Activated CD4-positive, alpha-beta T cell treated with anti-CD3 and anti-CD28 coated beads, Interleukin-2, amount 10 ng/mL, durations not matched to agents 24 days and 14 days (primary cell): ENCODE results near the gene NPTXR. TPM values are rescaled to one million over a fixed set of nuclear protein-coding genes. Genes with fewer than 3 reads are reported as not detected.

Source experiments
- DNase-seq: peaks from one replicate; pipeline ENCODE4 v3.0.0; 2022
- H3K27ac Mint-ChIP-seq: one replicate; pipeline ENCODE4 v1.8.0; 2022; ENCODE audit warnings: mild to moderate bottlenecking, mixed read lengths
- H3K27me3 Mint-ChIP-seq: one replicate; pipeline ENCODE4 v1.8.0; 2022; ENCODE audit warnings: mixed read lengths
- H3K36me3 Mint-ChIP-seq: one replicate; pipeline ENCODE4 v1.8.0; 2022; ENCODE audit warnings: low read depth, mild to moderate bottlenecking, mixed read lengths
- H3K4me1 Mint-ChIP-seq: one replicate; pipeline ENCODE4 v1.8.0; 2021; ENCODE audit warnings: mixed read lengths
- H3K4me3 Mint-ChIP-seq: one replicate; pipeline ENCODE4 v1.8.0; 2022; ENCODE audit warnings: mild to moderate bottlenecking, moderate library complexity, mixed read lengths
- H3K9me3 Mint-ChIP-seq: one replicate; pipeline ENCODE4 v1.8.0; 2021; ENCODE audit warnings: mixed read lengths
- intact Hi-C: fragments of 100-400 bp; cut with micrococcal nuclease; formaldehyde crosslinking; loops from one replicate; pipeline ENCODE4 v1.15.1; 2023
- total RNA-seq: library from RNA; stranded (reverse); gene quantifications from 2 replicates; pipeline ENCODE4 v1.2.3, GENCODE V29; 2022

Gene NPTXR
- total RNA-seq, 1 donor from 2014 or later: 0.98 TPM

GRCh38 chr22:38872831-38873248 lies 29.0 kb upstream of the NPTXR start:
- Mint-ChIP-seq H3K9me3 (peaks cover 4% of the 10 kb centered on the region), H3K27me3 (peaks cover 9% of the 10 kb centered on the region), H3K4me3 (peak overlapping the region; percentile 95), H3K36me3 (peaks cover 35% of the 10 kb centered on the region), H3K4me1 (peaks cover 53% of the 10 kb centered on the region), H3K27ac (peak overlapping the region; percentile 87)
- peak; percentile 78 for DNase-seq
- intact Hi-C loops: loop anchor here (1.0 kb wide), 1 partner anchor 446 kb away; the partner anchor contains the start of gene RPL3

GRCh38 chr22:38872172-38872830 lies 28.5 kb upstream of the NPTXR start, which contains the start of gene CBX6:
CBX6 (minus strand) TSS chr22:38872216; CDS start chr22:38872190, 26 bp downstream.
- Mint-ChIP-seq H3K36me3 (peaks cover 37% of the 10 kb centered on the region), H3K9me3 (peaks cover 4% of the 10 kb centered on the region), H3K4me1 (peaks cover 53% of the 10 kb centered on the region), H3K27me3 (peaks cover 9% of the 10 kb centered on the region), H3K27ac (peak within 1 kb of the TSS; percentile 94), H3K4me3 (peak within 1 kb of the TSS; percentile 95)
- intact Hi-C loops: loop anchor here (1.0 kb wide), 1 partner anchor 447 kb away; the partner anchor contains the start of gene RPL3
- peak; percentile 99 for DNase-seq

- intact Hi-C loops: loop anchor here (1.0 to 2.0 kb wide), 5 partner anchors 113 to 448 kb away; partner anchors contain the start of genes CBX7 and RPL3
- peak; percentile 81 for DNase-seq
- H3K4me3 Mint-ChIP-seq: peak overlapping the region; percentile 95
- H3K27ac Mint-ChIP-seq: peak overlapping the region; percentile 94
- peaks cover 53% of the 10 kb centered on the region for H3K4me1 Mint-ChIP-seq
- peaks cover 9% of the 10 kb centered on the region for H3K27me3 Mint-ChIP-seq
- H3K9me3 Mint-ChIP-seq: peaks cover 4% of the 10 kb centered on the region
- H3K36me3 Mint-ChIP-seq: peaks cover 37% of the 10 kb centered on the region
Measured at GRCh38 chr22:38871360-38872171, 27.7 kb upstream of the NPTXR start.

- peaks cover 4% of the 10 kb centered on the region for H3K27me3 Mint-ChIP-seq
- H3K36me3 Mint-ChIP-seq: peaks cover 37% of the 10 kb centered on the region
- peak overlapping the region; percentile 95 for H3K4me3 Mint-ChIP-seq
- H3K9me3 Mint-ChIP-seq: peaks cover 4% of the 10 kb centered on the region
- H3K27ac Mint-ChIP-seq: peak overlapping the region; percentile 94
- peak; percentile 70 for DNase-seq
- intact Hi-C loops: loop anchor here (1.0 to 2.0 kb wide), 5 partner anchors 114 to 282 kb away; partner anchors contain the start of gene CBX7
- H3K4me1 Mint-ChIP-seq: peaks cover 50% of the 10 kb centered on the region
Measured at GRCh38 chr22:38870791-38871359, 27.0 kb upstream of the NPTXR start.

GRCh38 chr22:38870312-38870741 lies 26.5 kb upstream of the NPTXR start:
- Mint-ChIP-seq H3K36me3 (peaks cover 40% of the 10 kb centered on the region), H3K4me3 (peak overlapping the region; percentile 95), H3K9me3 (peaks cover 4% of the 10 kb centered on the region), H3K27me3 (peaks cover 4% of the 10 kb centered on the region), H3K27ac (peak overlapping the region; percentile 94), H3K4me1 (peaks cover 50% of the 10 kb centered on the region)
- intact Hi-C loops: loop anchor here (1.0 to 2.0 kb wide), 5 partner anchors 114 to 282 kb away; partner anchors contain the start of gene CBX7
- DNase-seq: peak; percentile 96

- H3K27me3 Mint-ChIP-seq: no peaks in the 10 kb centered on the region
- H3K9me3 Mint-ChIP-seq: peaks cover under 1% of the 10 kb centered on the region
- peaks cover 40% of the 10 kb centered on the region for H3K36me3 Mint-ChIP-seq
- H3K27ac Mint-ChIP-seq: peak overlapping the region; percentile 94
- peaks cover 44% of the 10 kb centered on the region for H3K4me1 Mint-ChIP-seq
- peak overlapping the region; percentile 95 for H3K4me3 Mint-ChIP-seq
- intact Hi-C loops: loop anchor here (1.0 to 2.0 kb wide), 6 partner anchors 85 to 283 kb away; partner anchors contain the start of gene CBX7
- no peak for DNase-seq
Measured at GRCh38 chr22:38869663-38870062, 25.8 kb upstream of the NPTXR start.

- H3K9me3 Mint-ChIP-seq: no peaks in the 10 kb centered on the region
- intact Hi-C loops: loop anchor here (1.0 kb wide), 1 partner anchor 85 kb away; no protein-coding TSS in a partner anchor
- DNase-seq: peak; percentile 95
- peaks cover 40% of the 10 kb centered on the region for H3K4me1 Mint-ChIP-seq
- no peaks in the 10 kb centered on the region for H3K27me3 Mint-ChIP-seq
- H3K27ac Mint-ChIP-seq: peak overlapping the region; percentile 81
- peaks cover 43% of the 10 kb centered on the region for H3K36me3 Mint-ChIP-seq
- H3K4me3 Mint-ChIP-seq: peak overlapping the region; percentile 26
Measured at GRCh38 chr22:38868886-38869381, 25.1 kb upstream of the NPTXR start.

GRCh38 chr22:38868286-38868721 lies 24.5 kb upstream of the NPTXR start:
- Mint-ChIP-seq H3K9me3 (no peaks in the 10 kb centered on the region), H3K4me3 (peak overlapping the region; percentile 21), H3K27ac (peak overlapping the region; percentile 81), H3K4me1 (peaks cover 34% of the 10 kb centered on the region), H3K36me3 (peaks cover 41% of the 10 kb centered on the region), H3K27me3 (no peaks in the 10 kb centered on the region)
- intact Hi-C loops: no loop called here
- DNase-seq: no peak

GRCh38 chr22:38867471-38868285 lies 23.9 kb upstream of the NPTXR start:
- Mint-ChIP-seq H3K27me3 (no peaks in the 10 kb centered on the region), H3K9me3 (no peaks in the 10 kb centered on the region), H3K4me1 (peaks cover 32% of the 10 kb centered on the region), H3K4me3 (no peak overlapping the region), H3K36me3 (peaks cover 41% of the 10 kb centered on the region), H3K27ac (no peak overlapping the region)
- intact Hi-C loops: no loop called here
- no peak for DNase-seq

GRCh38 chr22:38867124-38867455 lies 23.3 kb upstream of the NPTXR start:
- H3K9me3 Mint-ChIP-seq: no peaks in the 10 kb centered on the region
- DNase-seq: no peak
- peaks cover 28% of the 10 kb centered on the region for H3K4me1 Mint-ChIP-seq
- no peak overlapping the region for H3K4me3 Mint-ChIP-seq
- H3K27ac Mint-ChIP-seq: no peak overlapping the region
- no peaks in the 10 kb centered on the region for H3K27me3 Mint-ChIP-seq
- intact Hi-C loops: no loop called here
- peaks cover 41% of the 10 kb centered on the region for H3K36me3 Mint-ChIP-seq

- Mint-ChIP-seq H3K27ac (no peak overlapping the region), H3K36me3 (peaks cover 41% of the 10 kb centered on the region), H3K4me3 (no peak overlapping the region), H3K27me3 (no peaks in the 10 kb centered on the region), H3K4me1 (peaks cover 28% of the 10 kb centered on the region), H3K9me3 (no peaks in the 10 kb centered on the region)
- intact Hi-C loops: no loop called here
- DNase-seq: no peak
Measured at GRCh38 chr22:38866399-38867123, 22.7 kb upstream of the NPTXR start.

- intact Hi-C loops: no loop called here
- DNase-seq: no peak
- no peaks in the 10 kb centered on the region for H3K9me3 Mint-ChIP-seq
- peaks cover 28% of the 10 kb centered on the region for H3K4me1 Mint-ChIP-seq
- peaks cover 39% of the 10 kb centered on the region for H3K36me3 Mint-ChIP-seq
- H3K27ac Mint-ChIP-seq: no peak overlapping the region
- no peaks in the 10 kb centered on the region for H3K27me3 Mint-ChIP-seq
- no peak overlapping the region for H3K4me3 Mint-ChIP-seq
Measured at GRCh38 chr22:38866024-38866398, 22.2 kb upstream of the NPTXR start.
